ENCODE data around the gene BCO1.

BCO1 gene, protein sequence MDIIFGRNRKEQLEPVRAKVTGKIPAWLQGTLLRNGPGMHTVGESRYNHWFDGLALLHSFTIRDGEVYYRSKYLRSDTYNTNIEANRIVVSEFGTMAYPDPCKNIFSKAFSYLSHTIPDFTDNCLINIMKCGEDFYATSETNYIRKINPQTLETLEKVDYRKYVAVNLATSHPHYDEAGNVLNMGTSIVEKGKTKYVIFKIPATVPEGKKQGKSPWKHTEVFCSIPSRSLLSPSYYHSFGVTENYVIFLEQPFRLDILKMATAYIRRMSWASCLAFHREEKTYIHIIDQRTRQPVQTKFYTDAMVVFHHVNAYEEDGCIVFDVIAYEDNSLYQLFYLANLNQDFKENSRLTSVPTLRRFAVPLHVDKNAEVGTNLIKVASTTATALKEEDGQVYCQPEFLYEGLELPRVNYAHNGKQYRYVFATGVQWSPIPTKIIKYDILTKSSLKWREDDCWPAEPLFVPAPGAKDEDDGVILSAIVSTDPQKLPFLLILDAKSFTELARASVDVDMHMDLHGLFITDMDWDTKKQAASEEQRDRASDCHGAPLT

DNA sequence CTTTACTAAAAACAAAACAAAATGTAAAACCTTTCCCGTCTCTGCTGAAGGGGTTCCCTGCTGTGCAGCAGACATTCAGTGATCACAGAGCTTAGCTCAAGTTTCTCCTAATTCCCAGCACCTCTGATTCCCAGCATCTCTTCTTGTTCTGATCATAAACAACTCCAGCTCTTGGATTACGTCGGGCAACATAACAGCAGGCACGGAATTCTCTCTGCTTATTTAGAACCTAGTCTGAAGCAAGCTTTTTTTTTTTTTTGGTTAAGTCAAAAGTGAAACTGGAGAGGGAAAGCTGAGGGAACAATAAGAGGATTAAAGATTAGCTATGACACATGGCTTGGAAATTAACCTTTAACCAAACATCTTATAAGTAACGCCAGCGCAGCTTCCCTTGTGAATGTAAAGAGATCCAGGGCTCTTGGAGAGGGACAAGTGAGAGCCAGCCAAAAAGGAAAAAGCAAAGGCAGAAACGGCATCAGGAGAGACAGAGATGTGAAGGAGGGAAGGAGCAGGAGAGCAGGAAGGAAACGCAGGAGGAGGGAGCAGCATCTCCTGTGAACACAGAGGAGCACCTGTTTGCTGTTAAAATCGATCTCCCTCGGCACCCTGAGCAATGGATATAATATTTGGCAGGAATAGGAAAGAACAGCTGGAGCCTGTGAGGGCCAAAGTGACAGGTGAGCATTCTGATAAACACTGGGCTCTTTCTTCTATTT lies at the start of gene BCO1:
Gene BCO1 (plus strand): TSS at position 394 of the 716 bp plus-strand sequence. CDS start 220 bp downstream, at position 614.
- ChIA-PET CTCF (interaction anchor here (1.0 kb wide), 1 partner anchor 23 kb away, joined by 3 read pairs; no protein-coding TSS in a partner anchor), POLR2A (interaction anchor here (1.1 kb wide), 1 partner anchor 8 kb away, joined by 3 read pairs; no protein-coding TSS in a partner anchor)
- peak; percentile 45 for DNase-seq (ENCODE audit: extremely low spot score)
- TF ChIP-seq, protein P1, sequence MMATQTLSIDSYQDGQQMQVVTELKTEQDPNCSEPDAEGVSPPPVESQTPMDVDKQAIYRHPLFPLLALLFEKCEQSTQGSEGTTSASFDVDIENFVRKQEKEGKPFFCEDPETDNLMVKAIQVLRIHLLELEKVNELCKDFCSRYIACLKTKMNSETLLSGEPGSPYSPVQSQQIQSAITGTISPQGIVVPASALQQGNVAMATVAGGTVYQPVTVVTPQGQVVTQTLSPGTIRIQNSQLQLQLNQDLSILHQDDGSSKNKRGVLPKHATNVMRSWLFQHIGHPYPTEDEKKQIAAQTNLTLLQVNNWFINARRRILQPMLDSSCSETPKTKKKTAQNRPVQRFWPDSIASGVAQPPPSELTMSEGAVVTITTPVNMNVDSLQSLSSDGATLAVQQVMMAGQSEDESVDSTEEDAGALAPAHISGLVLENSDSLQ (IDR thresholded peaks at IDR 0.05), result no peak
- TF ChIP-seq FOXK2 (IDR thresholded peaks at IDR 0.05) (no peak), ZNF384 (IDR thresholded peaks at IDR 0.05) (peak; percentile 9; the same call in 1 of the 2 replicates), HDGF (IDR thresholded peaks at IDR 0.05; ENCODE audit: borderline replicate concordance) (no peak), FOXM1 (IDR thresholded peaks at IDR 0.05; ENCODE audit: borderline replicate concordance) (no peak)

GRCh38 chr16:81189100-81189664 lies 49.3 kb upstream of the BCO1 start:
- TF ChIP-seq FOXM1 (IDR thresholded peaks at IDR 0.05; ENCODE audit: borderline replicate concordance) (no peak), FOXA1 (IDR thresholded peaks at IDR 0.05) (no peak), NFRKB (IDR thresholded peaks at IDR 0.05) (no peak), ZNF384 (IDR thresholded peaks at IDR 0.05) (no peak), LEF1 (IDR thresholded peaks at IDR 0.05; ENCODE audit: borderline replicate concordance) (no peak), ARNT (IDR thresholded peaks at IDR 0.05) (no peak), CTBP1 (IDR thresholded peaks at IDR 0.05; ENCODE audit: borderline replicate concordance) (no peak), L3MBTL2 (conservative IDR thresholded peaks at IDR 0.05) (no peak), SUZ12 (IDR thresholded peaks at IDR 0.05) (no peak), SP1 (IDR thresholded peaks at IDR 0.05) (no peak), HDGF (IDR thresholded peaks at IDR 0.05; ENCODE audit: borderline replicate concordance) (no peak), BHLHE40 (IDR thresholded peaks at IDR 0.05; ENCODE audit: borderline replicate concordance) (no peak), ELF4 (IDR thresholded peaks at IDR 0.05) (no peak), TARDBP (IDR thresholded peaks at IDR 0.05) (no peak), FOXK2 (IDR thresholded peaks at IDR 0.05) (no peak)
- TF ChIP-seq, protein P1 (IDR thresholded peaks at IDR 0.05), result no peak
- CTCF ChIA-PET, result no interaction called here
- DNase-seq (ENCODE audit: extremely low spot score), result no peak

GRCh38 chr16:81190667-81191066 lies 47.8 kb upstream of the BCO1 start:
- no peak for DNase-seq (ENCODE audit: extremely low spot score)
- ChIA-PET CTCF (interaction anchor here (0.5 to 1.0 kb wide), 2 partner anchors 15 to 440 kb away, joined by 3 to 5 read pairs; no protein-coding TSS in a partner anchor), POLR2A (no interaction called here)
- TF ChIP-seq, protein P1 (IDR thresholded peaks at IDR 0.05), result no peak
- no peak for TF ChIP-seq HDGF (IDR thresholded peaks at IDR 0.05; ENCODE audit: borderline replicate concordance)
- no peak for TF ChIP-seq CTBP1 (IDR thresholded peaks at IDR 0.05; ENCODE audit: borderline replicate concordance)
- no peak for TF ChIP-seq TARDBP (IDR thresholded peaks at IDR 0.05)
- no peak for TF ChIP-seq ELF4 (IDR thresholded peaks at IDR 0.05)
- no peak for TF ChIP-seq SP1 (IDR thresholded peaks at IDR 0.05)
- no peak for TF ChIP-seq FOXM1 (IDR thresholded peaks at IDR 0.05; ENCODE audit: borderline replicate concordance)
- TF ChIP-seq BHLHE40 (IDR thresholded peaks at IDR 0.05; ENCODE audit: borderline replicate concordance), result no peak
- TF ChIP-seq FOXA1 (IDR thresholded peaks at IDR 0.05), result no peak
- TF ChIP-seq ARNT (IDR thresholded peaks at IDR 0.05), result no peak
- TF ChIP-seq L3MBTL2 (conservative IDR thresholded peaks at IDR 0.05), result no peak
- TF ChIP-seq ZNF384 (IDR thresholded peaks at IDR 0.05), result no peak
- no peak for TF ChIP-seq NFRKB (IDR thresholded peaks at IDR 0.05)
- no peak for TF ChIP-seq LEF1 (IDR thresholded peaks at IDR 0.05; ENCODE audit: borderline replicate concordance)
- TF ChIP-seq FOXK2 (IDR thresholded peaks at IDR 0.05), result no peak
- no peak for TF ChIP-seq SUZ12 (IDR thresholded peaks at IDR 0.05)

More at GRCh38 chr16:81189100-81189664, 49.3 kb upstream of the BCO1 start:
- POLR2A ChIA-PET, result no interaction called here

DNA sequence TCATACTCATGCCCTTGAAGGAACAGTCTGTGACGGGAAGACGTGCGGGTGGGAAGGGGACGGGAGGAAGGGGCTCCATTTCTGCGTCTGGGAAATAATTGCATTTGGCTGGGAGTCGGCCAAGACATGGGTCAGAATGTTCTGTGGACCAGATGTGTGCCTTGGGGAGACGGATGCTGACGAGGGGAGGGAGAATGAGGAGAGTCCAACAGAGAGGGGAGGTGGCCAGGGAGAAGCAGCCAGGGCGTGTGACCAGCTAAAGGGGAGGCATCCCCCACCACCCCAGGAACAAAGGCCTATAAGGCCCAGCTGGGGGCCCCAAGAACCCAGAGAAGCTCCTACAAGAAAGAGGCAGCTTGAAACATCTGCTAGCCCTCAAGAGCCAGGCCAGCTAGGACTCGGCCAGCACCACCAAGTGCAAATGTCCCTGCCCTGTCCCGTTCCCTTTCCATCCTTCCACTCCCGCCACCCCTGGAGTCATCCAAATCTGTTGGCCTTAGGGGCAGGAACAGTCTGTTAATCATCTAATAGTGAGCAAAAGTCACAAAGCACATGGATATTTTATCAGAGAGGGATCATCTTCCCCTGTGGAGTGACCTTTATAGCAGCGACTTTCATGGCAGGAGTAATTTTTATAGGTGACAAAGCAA lies 42.5 kb upstream of the BCO1 start:
- ChIA-PET POLR2A (no interaction called here), CTCF (interaction anchor here (1.0 kb wide), 1 partner anchor 13 kb away, joined by 3 read pairs; no protein-coding TSS in a partner anchor)
- no peak for DNase-seq (ENCODE audit: extremely low spot score)
- TF ChIP-seq, protein P1 (IDR thresholded peaks at IDR 0.05), result no peak
- TF ChIP-seq L3MBTL2 (conservative IDR thresholded peaks at IDR 0.05) (no peak), ELF4 (IDR thresholded peaks at IDR 0.05) (no peak), ARNT (IDR thresholded peaks at IDR 0.05) (no peak), SUZ12 (IDR thresholded peaks at IDR 0.05) (no peak), LEF1 (IDR thresholded peaks at IDR 0.05; ENCODE audit: borderline replicate concordance) (no peak), FOXA1 (IDR thresholded peaks at IDR 0.05) (no peak), HDGF (IDR thresholded peaks at IDR 0.05; ENCODE audit: borderline replicate concordance) (no peak), FOXK2 (IDR thresholded peaks at IDR 0.05) (no peak), BHLHE40 (IDR thresholded peaks at IDR 0.05; ENCODE audit: borderline replicate concordance) (no peak), FOXM1 (IDR thresholded peaks at IDR 0.05; ENCODE audit: borderline replicate concordance) (no peak), NFRKB (IDR thresholded peaks at IDR 0.05) (no peak), ZNF384 (IDR thresholded peaks at IDR 0.05) (no peak), CTBP1 (IDR thresholded peaks at IDR 0.05; ENCODE audit: borderline replicate concordance) (no peak), TARDBP (IDR thresholded peaks at IDR 0.05) (no peak), SP1 (IDR thresholded peaks at IDR 0.05) (no peak)

Measured in HEK293T (cell line).